ENCODE results near the gene NR4A3.

- no peak for TF ChIP-seq EP300 (IDR thresholded peaks at IDR 0.05; ENCODE audit: borderline replicate concordance)
- no peak for TF ChIP-seq YY1 (IDR thresholded peaks at IDR 0.05; ENCODE audit: low read depth)
- no peak for TF ChIP-seq TAF1 (IDR thresholded peaks at IDR 0.05; ENCODE audit: low read depth)
- no peak for TF ChIP-seq NFIC (IDR thresholded peaks at IDR 0.05)
Measured at GRCh38 chr9:99873943-99874584, 52.4 kb downstream of the NR4A3 start.

All from Ishikawa (cell line).